Mesothelial cell of epicardium (in vitro differentiated cells): ENCODE data around the gene TTN. TPM values are rescaled to one million over a fixed set of nuclear protein-coding genes. Genes with fewer than 3 reads are reported as not detected.

Experiments
- DNase-seq, 2 experiments: peaks; one replicate each; pipeline ENCODE4 v3.0.0; 2021; ENCODE audit warnings: low spot score in 2 of 2; ENCODE audit not compliant: unreplicated experiment in 2 of 2
- H3K27ac Mint-ChIP-seq: 2 replicates; pipeline ENCODE4 v1.8.0; 2021; ENCODE audit warnings: mixed read lengths
- H3K27me3 Mint-ChIP-seq: 2 replicates; pipeline ENCODE4 v1.8.0; 2021; ENCODE audit warnings: low read depth, mixed read lengths
- H3K36me3 Mint-ChIP-seq: 2 replicates; pipeline ENCODE4 v1.8.0; 2021; ENCODE audit warnings: mixed read lengths
- H3K4me1 Mint-ChIP-seq: 2 replicates; pipeline ENCODE4 v1.8.0; 2021; ENCODE audit warnings: mixed read lengths
- H3K4me3 Mint-ChIP-seq: 2 replicates; pipeline ENCODE4 v1.8.0; 2021; ENCODE audit warnings: mild to moderate bottlenecking, moderate library complexity, mixed read lengths
- H3K9me3 Mint-ChIP-seq: 2 replicates; pipeline ENCODE4 v1.8.0; 2021; ENCODE audit warnings: mixed read lengths
- total RNA-seq: library from RNA; stranded (reverse); gene quantifications from 3 replicates; pipeline ENCODE4 v1.2.1, GENCODE V29; 2021
- TF ChIP-seq, protein P1 (sequence below): fragments of 200-600 bp; sonication (generic); IDR thresholded peaks from one replicate; pipeline ENCODE4 v1.5.0; 2021; ENCODE audit warnings: antibody characterized with exemption; ENCODE audit not compliant: unreplicated experiment

Gene TTN
- total RNA-seq, 1 donor from 2014 or later, result 1.2 TPM

GRCh38 chr2:178777577-178777976 is 29.6 kb downstream of the TTN start:
- TF ChIP-seq, protein P1, sequence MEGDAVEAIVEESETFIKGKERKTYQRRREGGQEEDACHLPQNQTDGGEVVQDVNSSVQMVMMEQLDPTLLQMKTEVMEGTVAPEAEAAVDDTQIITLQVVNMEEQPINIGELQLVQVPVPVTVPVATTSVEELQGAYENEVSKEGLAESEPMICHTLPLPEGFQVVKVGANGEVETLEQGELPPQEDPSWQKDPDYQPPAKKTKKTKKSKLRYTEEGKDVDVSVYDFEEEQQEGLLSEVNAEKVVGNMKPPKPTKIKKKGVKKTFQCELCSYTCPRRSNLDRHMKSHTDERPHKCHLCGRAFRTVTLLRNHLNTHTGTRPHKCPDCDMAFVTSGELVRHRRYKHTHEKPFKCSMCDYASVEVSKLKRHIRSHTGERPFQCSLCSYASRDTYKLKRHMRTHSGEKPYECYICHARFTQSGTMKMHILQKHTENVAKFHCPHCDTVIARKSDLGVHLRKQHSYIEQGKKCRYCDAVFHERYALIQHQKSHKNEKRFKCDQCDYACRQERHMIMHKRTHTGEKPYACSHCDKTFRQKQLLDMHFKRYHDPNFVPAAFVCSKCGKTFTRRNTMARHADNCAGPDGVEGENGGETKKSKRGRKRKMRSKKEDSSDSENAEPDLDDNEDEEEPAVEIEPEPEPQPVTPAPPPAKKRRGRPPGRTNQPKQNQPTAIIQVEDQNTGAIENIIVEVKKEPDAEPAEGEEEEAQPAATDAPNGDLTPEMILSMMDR, result no peak
- H3K27ac Mint-ChIP-seq, result no peak overlapping the region
- H3K9me3 Mint-ChIP-seq, result peaks cover 16% of the 10 kb centered on the region
- H3K4me3 Mint-ChIP-seq, result no peak overlapping the region
- DNase-seq, result no peak
- H3K4me1 Mint-ChIP-seq, result no peaks in the 10 kb centered on the region
- H3K27me3 Mint-ChIP-seq, result peaks cover 2% of the 10 kb centered on the region
- no peaks in the 10 kb centered on the region for H3K36me3 Mint-ChIP-seq

- H3K4me1 Mint-ChIP-seq, result no peaks in the 10 kb centered on the region
- no peak overlapping the region for H3K27ac Mint-ChIP-seq
- peaks cover 16% of the 10 kb centered on the region for H3K9me3 Mint-ChIP-seq
- H3K4me3 Mint-ChIP-seq, result no peak overlapping the region
- peaks cover 2% of the 10 kb centered on the region for H3K27me3 Mint-ChIP-seq
- TF ChIP-seq, protein P1, result no peak
- H3K36me3 Mint-ChIP-seq, result no peaks in the 10 kb centered on the region
- no peak for DNase-seq
Measured at GRCh38 chr2:178776751-178777150, 30.5 kb downstream of the TTN start.

- no peaks in the 10 kb centered on the region for H3K36me3 Mint-ChIP-seq
- no peak overlapping the region for H3K27ac Mint-ChIP-seq
- DNase-seq, result no peak
- H3K9me3 Mint-ChIP-seq, result peaks cover 16% of the 10 kb centered on the region
- no peaks in the 10 kb centered on the region for H3K4me1 Mint-ChIP-seq
- H3K27me3 Mint-ChIP-seq, result peaks cover 2% of the 10 kb centered on the region
- H3K4me3 Mint-ChIP-seq, result no peak overlapping the region
- TF ChIP-seq, protein P1, result no peak
Measured at GRCh38 chr2:178775975-178776374, 31.2 kb downstream of the TTN start.

- Mint-ChIP-seq H3K9me3 (peaks cover 2% of the 10 kb centered on the region), H3K4me1 (no peaks in the 10 kb centered on the region), H3K27me3 (peaks cover 13% of the 10 kb centered on the region), H3K36me3 (no peaks in the 10 kb centered on the region), H3K4me3 (no peak overlapping the region), H3K27ac (no peak overlapping the region)
- TF ChIP-seq, protein P1, result no peak
- DNase-seq, result no peak
Measured at GRCh38 chr2:178770518-178770917, 36.7 kb downstream of the TTN start.

GRCh38 chr2:178767094-178768060 is 39.8 kb downstream of the TTN start:
- TF ChIP-seq, protein P1, result no peak
- peaks cover 8% of the 10 kb centered on the region for H3K4me1 Mint-ChIP-seq
- H3K27me3 Mint-ChIP-seq, result peaks cover 16% of the 10 kb centered on the region
- H3K36me3 Mint-ChIP-seq, result no peaks in the 10 kb centered on the region
- no peak overlapping the region for H3K27ac Mint-ChIP-seq
- H3K4me3 Mint-ChIP-seq, result no peak overlapping the region
- H3K9me3 Mint-ChIP-seq, result no peaks in the 10 kb centered on the region
- DNase-seq, result no peak
